22Rv1 (cell line): ENCODE results near the gene SPATA31C1.

Experiments
- CTCF ChIP-seq: fragments of 450-650 bp; IDR thresholded peaks from 2 replicates; pipeline ENCODE4 v1.5.1; 2017; ENCODE audit warnings: mild to moderate bottlenecking
- ZFX ChIP-seq: fragments of 450-650 bp; IDR thresholded peaks from 2 replicates; pipeline ENCODE4 v1.6.1; 2017; ENCODE audit warnings: antibody characterized with exemption, borderline replicate concordance

- TF ChIP-seq CTCF (no peak), ZFX (no peak)
Measured at GRCh38 chr9:87910821-87911220, 6.9 kb upstream of the SPATA31C1 start.
